NOMO-1 treated with dmso at 0.1 percent for 144 hours (cell line): ENCODE data around the gene TBX6.

ENCODE experiments used
- DNase-seq: peaks from one replicate; lab custom pipeline; 2025; ENCODE audit not compliant: unreplicated experiment; lab: John Stamatoyannopoulos, UW

TBX6 gene

GRCh38 chr16:30040221-30040620, 51.5 kb downstream of the TBX6 start:
- no peak for DNase-seq
